A204.1 (cell line): ENCODE results near the gene TMEM196.

Experiments
- FAIRE-seq: peaks from 2 replicates; lab custom pipeline; 2012; peaks lifted over from hg19 to GRCh38; lab: Jason Lieb, UNC

TMEM196 gene

GRCh38 chr7:19772841-19773760 lies at the start of gene TMEM196:
TSS of gene TMEM196 (minus strand) at chr7:19773617. CDS start at chr7:19772696, 921 bp downstream.
- no peak for FAIRE-seq

GRCh38 chr7:19816128-19816527 lies 42.7 kb upstream of the TMEM196 start:
- no peak for FAIRE-seq

GRCh38 chr7:19815546-19815945 lies 42.1 kb upstream of the TMEM196 start:
- no peak for FAIRE-seq

GRCh38 chr7:19814776-19815175 lies 41.4 kb upstream of the TMEM196 start:
- no peak for FAIRE-seq

GRCh38 chr7:19811386-19811785 lies 38.0 kb upstream of the TMEM196 start:
- FAIRE-seq, result no peak

- FAIRE-seq, result no peak
These were observed 25.6 kb upstream of the TMEM196 start for GRCh38 chr7:19798986-19799385.

GRCh38 chr7:19783541-19783940 lies 10.1 kb upstream of the TMEM196 start:
- FAIRE-seq, result no peak

- FAIRE-seq, result no peak
These were observed 3.6 kb upstream of the TMEM196 start for GRCh38 chr7:19776981-19777380.

- no peak for FAIRE-seq
These were observed 2.2 kb upstream of the TMEM196 start for GRCh38 chr7:19775578-19775977.

GRCh38 chr7:19772306-19772705 lies 1.1 kb downstream of the TMEM196 start:
- no peak for FAIRE-seq

GRCh38 chr7:19762631-19763030 lies 10.8 kb downstream of the TMEM196 start:
- FAIRE-seq, result no peak

GRCh38 chr7:19754521-19755116 lies 18.8 kb downstream of the TMEM196 start:
- peak; percentile 87 for FAIRE-seq

GRCh38 chr7:19752020-19752419 lies 21.4 kb downstream of the TMEM196 start:
- no peak for FAIRE-seq

- no peak for FAIRE-seq
These were observed 23.8 kb downstream of the TMEM196 start for GRCh38 chr7:19749658-19750057.

GRCh38 chr7:19747740-19748339 lies 25.6 kb downstream of the TMEM196 start:
- peak; percentile 89 for FAIRE-seq

GRCh38 chr7:19744075-19744474 lies 29.3 kb downstream of the TMEM196 start:
- FAIRE-seq, result no peak

GRCh38 chr7:19728716-19729115 lies 44.7 kb downstream of the TMEM196 start:
- FAIRE-seq, result no peak

GRCh38 chr7:19725770-19726169 lies 47.6 kb downstream of the TMEM196 start:
- no peak for FAIRE-seq

GRCh38 chr7:19715499-19715898 lies 57.9 kb downstream of the TMEM196 start:
- FAIRE-seq, result no peak

GRCh38 chr7:19713676-19714075 lies 59.7 kb downstream of the TMEM196 start:
- FAIRE-seq, result peak; percentile 96

GRCh38 chr7:19709249-19709578 lies 64.2 kb downstream of the TMEM196 start:
- no peak for FAIRE-seq

- peak; percentile 97 for FAIRE-seq
These were observed 64.8 kb downstream of the TMEM196 start, which contains the start of gene POLR1F for GRCh38 chr7:19708397-19709248. TSS of gene POLR1F (minus strand) at chr7:19709037. CDS start at chr7:19709016, 21 bp downstream.
